ENCODE measurements around the gene GALNT2.
A peak's percentile ranks its signal among the peaks of the same experiment; 100 is the strongest.

The GALNT2 gene

GRCh38 chr1:230125640-230126528 is 58.8 kb downstream of the GALNT2 start:
- Histone ChIP-seq H3K4me2 (ENCODE audit: low read depth, low read length, poor library complexity, severe bottlenecking) (no peak overlapping the region), H2AFZ (ENCODE audit: low read length) (no peak overlapping the region), H3K4me3 (ENCODE audit: low read length, poor library complexity, severe bottlenecking) (no peak overlapping the region), H3K79me2 (ENCODE audit: insufficient read depth, low read length) (peaks cover 99% of the 10 kb centered on the region), H3F3A (ENCODE audit: low read depth) (no peaks in the 10 kb centered on the region), H3K4me1 (ENCODE audit: insufficient read depth, low read length, poor library complexity, severe bottlenecking) (peaks cover 47% of the 10 kb centered on the region), H3K27me3 (ENCODE audit: insufficient read depth, low read length, poor library complexity, severe bottlenecking) (no peaks in the 10 kb centered on the region), H3K9me3 (ENCODE audit: insufficient read depth, low read depth, low read length) (no peaks in the 10 kb centered on the region), H4K20me1 (ENCODE audit: insufficient read depth, low read length, poor library complexity, severe bottlenecking) (peaks cover 72% of the 10 kb centered on the region), H3K36me3 (ENCODE audit: insufficient read depth, low read length) (peaks cover 32% of the 10 kb centered on the region; the same call in 1 of the 2 replicates), H3K9me2 (replicated peaks; ENCODE audit: low read depth, low read length) (no peaks in the 10 kb centered on the region), H3K9ac (ENCODE audit: low read depth, low read length, poor library complexity, severe bottlenecking) (peak overlapping the region; percentile 47)
- no peak for TF ChIP-seq EZH2phosphoT487 (IDR thresholded peaks at IDR 0.05; ENCODE audit: borderline replicate concordance)
- TF ChIP-seq CTCF (conservative IDR thresholded peaks at IDR 0.05; ENCODE audit: low read length) = no peak

- Histone ChIP-seq H3K79me2 (ENCODE audit: insufficient read depth, low read length) (peaks cover 99% of the 10 kb centered on the region), H3K9ac (ENCODE audit: low read depth, low read length, poor library complexity, severe bottlenecking) (no peak overlapping the region), H4K20me1 (ENCODE audit: insufficient read depth, low read length, poor library complexity, severe bottlenecking) (peaks cover 78% of the 10 kb centered on the region), H3F3A (ENCODE audit: low read depth) (no peaks in the 10 kb centered on the region), H3K4me3 (ENCODE audit: low read length, poor library complexity, severe bottlenecking) (no peak overlapping the region), H3K4me1 (ENCODE audit: insufficient read depth, low read length, poor library complexity, severe bottlenecking) (peaks cover 47% of the 10 kb centered on the region), H3K27me3 (ENCODE audit: insufficient read depth, low read length, poor library complexity, severe bottlenecking) (no peaks in the 10 kb centered on the region), H2AFZ (ENCODE audit: low read length) (no peak overlapping the region), H3K9me2 (replicated peaks; ENCODE audit: low read depth, low read length) (no peaks in the 10 kb centered on the region), H3K4me2 (ENCODE audit: low read depth, low read length, poor library complexity, severe bottlenecking) (no peak overlapping the region), H3K9me3 (ENCODE audit: insufficient read depth, low read depth, low read length) (no peaks in the 10 kb centered on the region), H3K36me3 (ENCODE audit: insufficient read depth, low read length) (peaks cover 29% of the 10 kb centered on the region; the same call in 1 of the 2 replicates)
- no peak for TF ChIP-seq EZH2phosphoT487 (IDR thresholded peaks at IDR 0.05; ENCODE audit: borderline replicate concordance)
- TF ChIP-seq CTCF (conservative IDR thresholded peaks at IDR 0.05; ENCODE audit: low read length) = no peak
Measured at GRCh38 chr1:230126529-230127104, 59.6 kb downstream of the GALNT2 start.

GRCh38 chr1:230127105-230128054 is 60.3 kb downstream of the GALNT2 start:
- Histone ChIP-seq H2AFZ (ENCODE audit: low read length) (no peak overlapping the region), H3K36me3 (ENCODE audit: insufficient read depth, low read length) (peaks cover 24% of the 10 kb centered on the region; the same call in 1 of the 2 replicates), H3K4me1 (ENCODE audit: insufficient read depth, low read length, poor library complexity, severe bottlenecking) (peaks cover 48% of the 10 kb centered on the region), H3K9me2 (replicated peaks; ENCODE audit: low read depth, low read length) (no peaks in the 10 kb centered on the region), H3K79me2 (ENCODE audit: insufficient read depth, low read length) (peaks cover 99% of the 10 kb centered on the region), H3K4me3 (ENCODE audit: low read length, poor library complexity, severe bottlenecking) (no peak overlapping the region), H3K9ac (ENCODE audit: low read depth, low read length, poor library complexity, severe bottlenecking) (no peak overlapping the region), H3F3A (ENCODE audit: low read depth) (no peaks in the 10 kb centered on the region), H4K20me1 (ENCODE audit: insufficient read depth, low read length, poor library complexity, severe bottlenecking) (peaks cover 84% of the 10 kb centered on the region), H3K9me3 (ENCODE audit: insufficient read depth, low read depth, low read length) (no peaks in the 10 kb centered on the region), H3K4me2 (ENCODE audit: low read depth, low read length, poor library complexity, severe bottlenecking) (no peak overlapping the region), H3K27me3 (ENCODE audit: insufficient read depth, low read length, poor library complexity, severe bottlenecking) (no peaks in the 10 kb centered on the region)
- TF ChIP-seq CTCF (conservative IDR thresholded peaks at IDR 0.05; ENCODE audit: low read length) (no peak), EZH2phosphoT487 (IDR thresholded peaks at IDR 0.05; ENCODE audit: borderline replicate concordance) (no peak)
